GM12878 (cell line): ENCODE results near the gene RCN1. TPM values are rescaled to one million over a fixed set of nuclear protein-coding genes. Genes with fewer than 3 reads are reported as not detected.

ENCODE experiments used
- ATAC-seq: fragments of 200-7000 bp; cut with Tn5 transposase; 3 replicates; pipeline ENCODE4 v1.9.1; 2020; ENCODE audit warnings: mild to moderate bottlenecking, moderate library complexity
- BruUV-seq: library from RNA; stranded (reverse); fragments of 400-500 nt; replicated peaks from 2 replicates; lab custom pipeline; 2021; lab: Mats Ljungman, UMichigan
- CTCF ChIA-PET: fragments of 300-600 bp; sonication (Branson Sonifier 250); formaldehyde crosslinking; extraction: SDS; loops from one replicate; lab custom pipeline; 2021; ENCODE audit warnings: inconsistent platforms; lab: Yijun Ruan, JAX
- POLR2A ChIA-PET: fragments of 350-600 bp; formaldehyde crosslinking; extraction: SDS; loops from one replicate; lab custom pipeline; 2021; ENCODE audit warnings: inconsistent platforms; lab: Charles Lee
- RAD21 ChIA-PET: fragments of 300-600 bp; sonication (Branson Sonifier 250); formaldehyde crosslinking; loops from one replicate; lab custom pipeline; 2023; ENCODE audit warnings: antibody characterized with exemption; ENCODE audit not compliant: unreplicated experiment; lab: Charles Lee
- SMC1A ChIA-PET: fragments of 300-600 bp; sonication (Branson Sonifier 250); formaldehyde crosslinking; loops from one replicate; lab custom pipeline; 2023; ENCODE audit not compliant: unreplicated experiment, uncharacterized antibody; lab: Charles Lee
- DNase-seq: peaks from one replicate; pipeline ENCODE4 v3.0.0-alpha.2; 2011; ENCODE audit warnings: low read depth, low spot score
- FAIRE-seq: peaks from 3 replicates; lab custom pipeline; 2011; peaks lifted over from hg19 to GRCh38; lab: Jason Lieb, UNC
- H2AFZ ChIP-seq: 2 replicates; pipeline ENCODE4 v1.6.0; 2011; ENCODE audit warnings: low read depth, low read length, control low read depth; ENCODE audit not compliant: control insufficient read depth
- H3K27ac ChIP-seq: 2 replicates; pipeline ENCODE4 v1.5.1; 2011; ENCODE audit warnings: control low read depth; ENCODE audit not compliant: control insufficient read depth, insufficient read depth
- H3K27me3 ChIP-seq, 2 experiments: replicated peaks in 1 of 2; 2 replicates each; pipeline versions ENCODE4 v1.6.0 to v1.6.1; 2011; ENCODE audit warnings: low read length in 1 of 2; ENCODE audit not compliant: control insufficient read depth in 2 of 2, insufficient read depth in 2 of 2
- H3K36me3 ChIP-seq, 2 experiments: 2 replicates each; pipeline ENCODE4 v1.5.1; 2011; ENCODE audit warnings: low read length in 1 of 2; ENCODE audit not compliant: control insufficient read depth in 2 of 2, insufficient read depth in 2 of 2
- H3K4me1 ChIP-seq: 2 replicates; pipeline ENCODE4 v1.6.1; 2011; ENCODE audit warnings: mild to moderate bottlenecking, low read length, moderate library complexity, mixed read lengths; ENCODE audit not compliant: control insufficient read depth, insufficient read depth
- H3K4me2 ChIP-seq: 2 replicates; pipeline ENCODE4 v1.6.0; 2011; ENCODE audit warnings: control low read depth; ENCODE audit not compliant: control insufficient read depth, insufficient read depth
- H3K4me3 ChIP-seq: fragments of 200-600 bp; sonication (generic); 2 replicates; pipeline ENCODE4 v1.5.1; 2016
- H3K79me2 ChIP-seq: 2 replicates; pipeline ENCODE4 v1.6.0; 2011; ENCODE audit warnings: low read length; ENCODE audit not compliant: control insufficient read depth, insufficient read depth
- H3K9ac ChIP-seq: 2 replicates; pipeline ENCODE4 v1.8.0; 2011; ENCODE audit warnings: low read length, control low read depth, mixed read lengths; ENCODE audit not compliant: control insufficient read depth, insufficient read depth
- H3K9me3 ChIP-seq: replicated peaks from 3 replicates; pipeline ENCODE4 v1.5.1; 2011; ENCODE audit warnings: mild to moderate bottlenecking, low read length; ENCODE audit not compliant: control insufficient read depth, insufficient read depth
- H4K20me1 ChIP-seq: 2 replicates; pipeline ENCODE4 v1.6.0; 2011; ENCODE audit not compliant: control insufficient read depth, insufficient read depth
- EP300 ChIP-seq, 2 experiments: fragments of 150-350 bp in 1 of 2; IDR thresholded peaks; 2 replicates each; pipeline ENCODE4 v1.6.1; 2011 to 2012; ENCODE audit warnings: low read depth in 2 of 2, low read length in 2 of 2, borderline replicate concordance in 1 of 2, improper control_type of control experiment in 1 of 2, inconsistent platforms in 1 of 2; ENCODE audit not compliant: control insufficient read depth in 1 of 2
- IKZF1 ChIP-seq: fragments of 450-650 bp; conservative IDR thresholded peaks from 2 replicates; pipeline ENCODE4 v1.6.1; 2017; ENCODE audit warnings: antibody characterized with exemption, mild to moderate bottlenecking
- IKZF2 ChIP-seq, 2 experiments: fragments of 450-650 bp; IDR thresholded peaks; 2 replicates each; pipeline ENCODE4 v1.6.1; 2017; ENCODE audit warnings: mild to moderate bottlenecking in 2 of 2, moderate library complexity in 2 of 2
- IRF4 ChIP-seq: IDR thresholded peaks from 2 replicates; pipeline ENCODE4 v1.6.1; 2011; ENCODE audit warnings: low read depth, low read length
- MEF2B ChIP-seq: fragments of 450-650 bp; IDR thresholded peaks from 2 replicates; pipeline ENCODE4 v1.6.1; 2018; ENCODE audit warnings: mild to moderate bottlenecking, moderate library complexity; ENCODE audit not compliant: partially characterized antibody, poor library complexity, severe bottlenecking
- MTA2 ChIP-seq: fragments of 450-650 bp; IDR thresholded peaks from 2 replicates; pipeline ENCODE4 v1.6.1; 2016; ENCODE audit warnings: low read depth, mild to moderate bottlenecking, moderate library complexity
- MYB ChIP-seq: fragments of 150-350 bp; IDR thresholded peaks from 2 replicates; pipeline ENCODE4 v1.6.1; 2014; ENCODE audit warnings: mild to moderate bottlenecking, low read depth, low read length, borderline replicate concordance
- MYC ChIP-seq: IDR thresholded peaks from 2 replicates; pipeline ENCODE4 v1.6.1; 2011; ENCODE audit warnings: mild to moderate bottlenecking, low read length, moderate library complexity, inconsistent platforms; ENCODE audit not compliant: insufficient read depth, insufficient replicate concordance, insufficient read length, severe bottlenecking
- POU2F2 ChIP-seq: IDR thresholded peaks from 3 replicates; pipeline ENCODE4 v1.6.1; 2011; ENCODE audit warnings: low read depth, mild to moderate bottlenecking, low read length, borderline replicate concordance
- SPI1 ChIP-seq: IDR thresholded peaks from 2 replicates; pipeline ENCODE4 v1.6.1; 2011; ENCODE audit warnings: low read depth, mild to moderate bottlenecking, low read length, moderate library complexity, borderline replicate concordance; ENCODE audit not compliant: insufficient read depth
- WGBS: methylation state at CpG from one replicate; pipeline ENCODE4 v1.1.6; 2016; ENCODE audit warnings: low lambda C conversion rate; ENCODE audit not compliant: insufficient replicate concordance, insufficient coverage; ENCODE audit errors: missing lambda C conversion rate; 5-methylcytosine and 5-hydroxymethylcytosine counted together
- in situ Hi-C: fragments of 300-500 bp; cut with MboI; formaldehyde crosslinking; loops from 9 replicates; pipeline ENCODE4 v1.14.3; 2018; ENCODE audit warnings: mixed read lengths
- intact Hi-C: fragments of 100-400 bp; cut with micrococcal nuclease; formaldehyde crosslinking; loops from one replicate; pipeline ENCODE4 v1.14.2; 2022; ENCODE audit not compliant: unreplicated experiment
- polyA plus RNA-seq, 11 experiments: library from polyadenylated mRNA; depleted of rRNA in 4 of 11; unstranded in 6 of 11; stranded (reverse) in 5 of 11; fragments of >200 nt; fragmentation: Nextera tagmentation in 4 of 11; fragmentation: Illumina TruSeq in 1 of 11; extraction: Ambion mirVana in 4 of 11; extraction: Trizol in 1 of 11; gene quantifications; 1 replicate in 1 of 11; 2 replicates in 10 of 11; pipeline versions ENCODE4 v1.2.1 to v1.2.3, GENCODE V29; 2011 to 2016; ENCODE audit warnings: inconsistent platforms in 2 of 11, missing spikeins in 2 of 11, low read depth in 1 of 11
- total RNA-seq, 4 experiments: library from RNA; depleted of rRNA in 3 of 4; stranded (reverse); fragments of >200 nt in 3 of 4; fragmentation: Illumina TruSeq in 1 of 4; extraction: Trizol in 1 of 4; gene quantifications; 2 replicates each; pipeline versions ENCODE4 v1.2.1 to v1.2.3, GENCODE V29; 2013 to 2021
- TF ChIP-seq, protein P1 (sequence below): IDR thresholded peaks from 2 replicates; pipeline ENCODE4 v1.6.1; 2012; ENCODE audit warnings: low read depth, low read length, improper control_type of control experiment

The RCN1 gene
- total and polyA plus RNA-seq, 10 of the 15 experiments (the other 5 are each of a cell fraction or from before 2014, with no cell fraction given), result 17.6 to 76.7 (median 56.4) TPM

DNA sequence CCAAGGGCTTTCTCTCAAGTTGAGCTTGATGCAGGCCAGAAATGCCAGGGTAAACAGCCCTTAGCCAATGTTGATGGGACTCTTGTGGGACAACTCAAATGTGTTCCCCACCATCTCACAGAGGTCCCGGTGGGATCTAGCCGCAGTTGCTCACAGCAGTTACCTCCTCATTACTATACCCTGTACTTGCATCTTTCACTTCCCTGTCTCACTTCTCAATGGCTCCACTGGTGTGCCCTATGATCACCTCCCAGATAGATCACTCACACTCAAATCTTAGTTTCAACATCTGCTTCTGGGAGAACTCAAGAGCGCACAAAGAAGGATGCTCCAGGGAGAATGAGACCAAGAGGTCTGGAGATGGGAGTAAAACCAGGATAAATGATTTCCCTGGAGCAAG, 47.0 kb downstream of the RCN1 start:
- no peak overlapping the region for H3K9ac ChIP-seq
- no peaks in the 10 kb centered on the region; the same call in 2 of the 3 replicates for H3K9me3 ChIP-seq
- H2AFZ ChIP-seq, result no peak overlapping the region
- TF ChIP-seq IRF4 (peak; percentile 51; the same call in 1 of the 2 replicates), IKZF1 (0 out of 2 replicates have a peak, but pooled peaks have one; percentile 33), MYB (no peak), POU2F2 (0 out of 3 replicates have a peak, but pooled peaks have one; percentile 23), EP300 (IDR thresholded peaks at IDR 0.05; ENCODE audit: borderline replicate concordance in 1 of 2, control insufficient read depth in 1 of 2, low read depth in 2 of 2, low read length in 2 of 2) (no peak), MTA2 (peak; percentile 18; the same call in 1 of the 2 replicates), MYC (no peak), SPI1 (peak; percentile 73), IKZF2 (IDR thresholded peaks at IDR 0.05) (peak; percentile 35 to 51; a peak in 3 of 4 replicates), MEF2B (peak; percentile 21)
- TF ChIP-seq, protein P1, sequence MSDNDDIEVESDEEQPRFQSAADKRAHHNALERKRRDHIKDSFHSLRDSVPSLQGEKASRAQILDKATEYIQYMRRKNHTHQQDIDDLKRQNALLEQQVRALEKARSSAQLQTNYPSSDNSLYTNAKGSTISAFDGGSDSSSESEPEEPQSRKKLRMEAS, result no peak
- H3K79me2 ChIP-seq, result no peaks in the 10 kb centered on the region
- ChIA-PET CTCF (interaction anchor here (0.6 to 1.3 kb wide), 5 partner anchors 9 to 469 kb away, joined by 3 to 4 read pairs (median 3); no protein-coding TSS in a partner anchor), RAD21 (no interaction called here), POLR2A (no interaction called here), SMC1A (interaction anchor here (0.9 to 2.2 kb wide), 3 partner anchors 13 to 49 kb away, joined by 3 to 10 read pairs (median 3); no protein-coding TSS in a partner anchor)
- no peak overlapping the region for H3K4me3 ChIP-seq
- no peaks in the 10 kb centered on the region for H4K20me1 ChIP-seq
- H3K27ac ChIP-seq, result peak overlapping the region; percentile 24; the same call in 1 of the 2 replicates
- intact Hi-C loops (no loop called here), in situ Hi-C loops (no loop called here)
- no peaks in the 10 kb centered on the region for H3K4me1 ChIP-seq
- peak; percentile 17 for DNase-seq
- WGBS, result 0% methylated on average over 3 of the region's 3 CpGs
- H3K4me2 ChIP-seq, result no peak overlapping the region
- FAIRE-seq, result no peak
- BruUV-seq, result no TSS peak
- no peaks in the 10 kb centered on the region for H3K36me3 ChIP-seq
- no peaks in the 10 kb centered on the region for H3K27me3 ChIP-seq
- ATAC-seq, result peak; percentile 82
